Tibial nerve (tissue), 4 donors: ENCODE results near the gene PNKD.

ENCODE experiments used
- CTCF ChIP-seq, 5 experiments: fragments of 200-600 bp in 3 of 5; fragments of 450-650 bp in 2 of 5; sonication (generic) in 3 of 5; IDR thresholded peaks; one replicate each; pipeline ENCODE4 v1.5.1; 2016 to 2019; ENCODE audit warnings: antibody characterized with exemption in 5 of 5, mild to moderate bottlenecking in 3 of 5, moderate library complexity in 2 of 5
- EP300 ChIP-seq, 2 donors: sonication (generic); formaldehyde crosslinking; IDR thresholded peaks; one replicate each; pipeline ENCODE4 v1.6.1; 2017; ENCODE audit warnings: antibody characterized with exemption in 2 of 2, mild to moderate bottlenecking in 1 of 2
- POLR2A ChIP-seq, 2 donors: fragments of 450-650 bp; IDR thresholded peaks; one replicate each; pipeline ENCODE4 v1.6.1; 2017; ENCODE audit warnings: antibody characterized with exemption in 2 of 2, mild to moderate bottlenecking in 2 of 2, moderate library complexity in 2 of 2

DNA sequence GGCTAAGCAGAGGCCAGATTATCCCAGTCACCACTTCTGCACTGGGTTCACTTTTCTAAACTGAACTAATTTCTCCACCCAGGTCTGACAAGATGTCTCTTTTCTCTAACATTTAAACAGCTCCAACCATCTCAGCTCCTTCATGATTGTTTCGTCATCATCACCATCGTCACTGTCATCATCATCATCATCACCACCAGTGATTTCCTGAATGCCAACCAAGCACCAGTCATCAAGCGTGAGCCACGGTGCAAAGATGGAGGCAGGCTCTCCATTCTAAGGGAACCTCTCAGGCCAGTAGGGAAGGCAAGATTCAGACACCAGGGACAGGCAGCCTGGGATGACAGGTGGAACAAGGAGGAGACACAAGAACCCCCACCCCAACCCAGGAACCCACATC lies 47.5 kb downstream of the PNKD start:
- TF ChIP-seq CTCF (IDR thresholded peaks at IDR 0.05) (no peak), POLR2A (IDR thresholded peaks at IDR 0.05) (no peak), EP300 (IDR thresholded peaks at IDR 0.05) (no peak)
